H9 (cell line): ENCODE results near the gene PLD1. TPM values are rescaled to one million over a fixed set of nuclear protein-coding genes. Genes with fewer than 3 reads are reported as not detected.

Experiments used
- DNase-seq: peaks from one replicate; pipeline ENCODE4 v3.0.0-alpha.2; 2017
- H2AFZ ChIP-seq: one replicate; pipeline ENCODE4 v1.6.1; 2013; ENCODE audit warnings: mild to moderate bottlenecking, low read length, control low read depth, moderate library complexity
- H2AK5ac ChIP-seq: 2 replicates; pipeline ENCODE4 v1.6.1; 2013; ENCODE audit warnings: low read length, control low read depth, mixed read lengths; ENCODE audit not compliant: insufficient read length
- H2BK120ac ChIP-seq: one replicate; pipeline ENCODE4 v1.6.1; 2013; ENCODE audit warnings: low read depth, mild to moderate bottlenecking, low read length, control low read depth, inconsistent platforms; ENCODE audit not compliant: poor library complexity, severe bottlenecking
- H2BK12ac ChIP-seq: 2 replicates; pipeline ENCODE4 v1.6.1; 2013; ENCODE audit warnings: low read length, control low read depth, mixed read lengths, low read depth; ENCODE audit not compliant: insufficient read length
- H2BK15ac ChIP-seq: 2 replicates; pipeline ENCODE4 v1.6.1; 2013; ENCODE audit warnings: low read depth, low read length, control low read depth
- H2BK20ac ChIP-seq: one replicate; pipeline ENCODE4 v1.6.1; 2013; ENCODE audit warnings: low read depth, mild to moderate bottlenecking, low read length, control low read depth, inconsistent platforms; ENCODE audit not compliant: poor library complexity, severe bottlenecking
- H2BK5ac ChIP-seq: 2 replicates; pipeline ENCODE4 v1.6.1; 2013; ENCODE audit warnings: low read length, control low read depth, mixed read lengths; ENCODE audit not compliant: insufficient read length
- H3K14ac ChIP-seq: 2 replicates; pipeline ENCODE4 v1.6.1; 2013; ENCODE audit warnings: low read length, control low read depth; ENCODE audit not compliant: insufficient read depth
- H3K18ac ChIP-seq: 2 replicates; pipeline ENCODE4 v1.6.1; 2013; ENCODE audit warnings: low read depth, mild to moderate bottlenecking, mixed read lengths, low read length, control low read depth; ENCODE audit not compliant: insufficient read length
- H3K23ac ChIP-seq: 2 replicates; pipeline ENCODE4 v1.6.1; 2013; ENCODE audit warnings: low read length, control low read depth, mixed read lengths, low read depth; ENCODE audit not compliant: insufficient read length
- H3K23me2 ChIP-seq: 2 replicates; pipeline ENCODE4 v1.6.1; 2013; ENCODE audit warnings: low read depth, mild to moderate bottlenecking, mixed read lengths, low read length, control low read depth; ENCODE audit not compliant: insufficient read length, poor library complexity, severe bottlenecking
- H3K27ac ChIP-seq: 2 replicates; pipeline ENCODE4 v1.5.1; 2013; ENCODE audit warnings: low read length, control low read depth, mixed read lengths, low read depth; ENCODE audit not compliant: insufficient read length
- H3K27me3 ChIP-seq: 2 replicates; pipeline ENCODE4 v1.6.1; 2013; ENCODE audit warnings: low read length, control low read depth, inconsistent platforms; ENCODE audit not compliant: insufficient read depth
- H3K4ac ChIP-seq: 2 replicates; pipeline ENCODE4 v1.6.1; 2013; ENCODE audit warnings: low read depth, mild to moderate bottlenecking, control low read depth, inconsistent platforms, low read length, moderate library complexity
- H3K4me1 ChIP-seq: 2 replicates; pipeline ENCODE4 v1.6.1; 2013; ENCODE audit warnings: low read length, control low read depth, inconsistent platforms; ENCODE audit not compliant: insufficient read depth
- H3K4me2 ChIP-seq: 2 replicates; pipeline ENCODE4 v1.6.1; 2013; ENCODE audit warnings: low read length, control low read depth, mixed read lengths; ENCODE audit not compliant: insufficient read length, insufficient read depth
- H3K56ac ChIP-seq: 2 replicates; pipeline ENCODE4 v1.6.1; 2013; ENCODE audit warnings: low read depth, mild to moderate bottlenecking, mixed read lengths, low read length, control low read depth; ENCODE audit not compliant: insufficient read length
- H3K79me1 ChIP-seq: 2 replicates; pipeline ENCODE4 v1.6.1; 2013; ENCODE audit warnings: low read depth, mild to moderate bottlenecking, moderate library complexity, low read length, control low read depth, inconsistent platforms; ENCODE audit not compliant: insufficient read depth, poor library complexity, severe bottlenecking
- H3K79me2 ChIP-seq: 2 replicates; pipeline ENCODE4 v1.6.1; 2013; ENCODE audit warnings: low read length, control low read depth, inconsistent platforms; ENCODE audit not compliant: insufficient read depth
- H3K9ac ChIP-seq: 2 replicates; pipeline ENCODE4 v1.6.1; 2013; ENCODE audit warnings: low read length, control low read depth, mixed read lengths; ENCODE audit not compliant: insufficient read length; ENCODE audit errors: extremely low read depth
- H3K9me3 ChIP-seq: one replicate; pipeline ENCODE4 v1.6.1; 2013; ENCODE audit warnings: low read depth, low read length, inconsistent platforms; ENCODE audit not compliant: control insufficient read depth
- H3T11ph ChIP-seq: one replicate; pipeline ENCODE4 v1.6.1; 2013; ENCODE audit warnings: mild to moderate bottlenecking, low read length, control low read depth, inconsistent platforms
- H4K20me1 ChIP-seq: one replicate; pipeline ENCODE4 v1.6.1; 2013; ENCODE audit not compliant: control insufficient read depth, insufficient read length, insufficient read depth
- H4K5ac ChIP-seq: 2 replicates; pipeline ENCODE4 v1.6.1; 2013; ENCODE audit warnings: low read depth, mild to moderate bottlenecking, mixed read lengths, low read length, control low read depth; ENCODE audit not compliant: insufficient read length
- H4K8ac ChIP-seq: replicated peaks from 2 replicates; pipeline ENCODE4 v1.6.1; 2013; ENCODE audit warnings: low read length, control low read depth, mixed read lengths, low read depth; ENCODE audit not compliant: insufficient read length
- H4K91ac ChIP-seq: 2 replicates; pipeline ENCODE4 v1.6.1; 2013; ENCODE audit warnings: low read depth, mild to moderate bottlenecking, moderate library complexity, mixed read lengths, low read length, control low read depth; ENCODE audit not compliant: insufficient read length
- H3K27ac Mint-ChIP-seq, 3 experiments: 2 replicates in 2 of 3; 3 replicates in 1 of 3; pipeline ENCODE4 v1.8.0; 2020 to 2021; ENCODE audit warnings: mixed read lengths in 3 of 3, mild to moderate bottlenecking in 1 of 3, moderate library complexity in 1 of 3
- H3K27me3 Mint-ChIP-seq: 2 replicates; pipeline ENCODE4 v1.8.0; 2021; ENCODE audit warnings: low read depth, mild to moderate bottlenecking, moderate library complexity, mixed read lengths
- H3K36me3 Mint-ChIP-seq, 3 experiments: 2 replicates in 2 of 3; 3 replicates in 1 of 3; pipeline ENCODE4 v1.8.0; 2020 to 2021; ENCODE audit warnings: low read depth in 3 of 3, mixed read lengths in 3 of 3; ENCODE audit not compliant: insufficient read depth in 1 of 3
- H3K4me1 Mint-ChIP-seq, 2 experiments: 2 replicates each; pipeline ENCODE4 v1.8.0; 2020; ENCODE audit warnings: mixed read lengths in 2 of 2
- H3K4me3 Mint-ChIP-seq, 2 experiments: 2 replicates in 1 of 2; 3 replicates in 1 of 2; pipeline ENCODE4 v1.8.0; 2020 to 2021; ENCODE audit warnings: mild to moderate bottlenecking in 2 of 2, mixed read lengths in 2 of 2, moderate library complexity in 1 of 2
- H3K9me3 Mint-ChIP-seq, 2 experiments: 2 replicates in 1 of 2; 3 replicates in 1 of 2; pipeline ENCODE4 v1.8.0; 2020; ENCODE audit warnings: mild to moderate bottlenecking in 2 of 2, mixed read lengths in 2 of 2, moderate library complexity in 1 of 2
- CTCF ChIP-seq: fragments of 200-600 bp; sonication (generic); conservative IDR thresholded peaks from 3 replicates; pipeline ENCODE4 v1.8.0; 2021; ENCODE audit warnings: antibody characterized with exemption, mild to moderate bottlenecking
- whole genome bisulfite sequencing: extraction: QIAGEN DNeasy Blood & Tissue Kit; methylation state at CpG from one replicate; pipeline ENCODE4 v1.1.7; 2013; ENCODE audit warnings: missing lambda C conversion rate, low lambda C conversion rate, mixed read lengths; ENCODE audit not compliant: insufficient read length; ENCODE audit errors: extremely low coverage; 5-methylcytosine and 5-hydroxymethylcytosine counted together
- total RNA-seq: library from RNA; stranded (reverse); gene quantifications from 2 replicates; pipeline ENCODE4 v1.2.1, GENCODE V29; 2021

The PLD1 gene
- total RNA-seq, 1 experiment from 2014 or later: 1.8 TPM

GRCh38 chr3:171600030-171600429, 210.3 kb downstream of the PLD1 start:
- H4K20me1 ChIP-seq: no peaks in the 10 kb centered on the region
- no peaks in the 10 kb centered on the region for H3K27me3 ChIP-seq
- H2AK5ac ChIP-seq: no peak overlapping the region
- H4K5ac ChIP-seq: no peak overlapping the region
- H3K9ac ChIP-seq: no peak overlapping the region
- no peaks in the 10 kb centered on the region for H3K4me1 ChIP-seq
- H3K27ac Mint-ChIP-seq: no peak overlapping the region
- WGBS: no CpG with 5 or more reads among the region's 6 CpGs
- no peaks in the 10 kb centered on the region for H3K79me1 ChIP-seq
- H2BK5ac ChIP-seq: no peak overlapping the region
- H3K14ac ChIP-seq: no peak overlapping the region
- H3K4me2 ChIP-seq: no peak overlapping the region
- H3K4me3 Mint-ChIP-seq: no peak overlapping the region
- no peak overlapping the region for H2AFZ ChIP-seq
- no peak for TF ChIP-seq CTCF
- DNase-seq: no peak
- no peaks in the 10 kb centered on the region for H3K9me3 ChIP-seq
- H3K18ac ChIP-seq: no peak overlapping the region
- no peak overlapping the region for H2BK20ac ChIP-seq
- no peak overlapping the region for H3K4ac ChIP-seq
- no peak overlapping the region for H2BK12ac ChIP-seq
- no peak overlapping the region for H3K23ac ChIP-seq
- H3K27ac ChIP-seq: no peak overlapping the region
- no peak overlapping the region for H3K56ac ChIP-seq
- H2BK15ac ChIP-seq: no peak overlapping the region
- no peaks in the 10 kb centered on the region for H3K79me2 ChIP-seq
- no peaks in the 10 kb centered on the region for H3K27me3 Mint-ChIP-seq
- H3K4me1 Mint-ChIP-seq: no peaks in the 10 kb centered on the region
- H3K23me2 ChIP-seq: no peaks in the 10 kb centered on the region
- H3K36me3 Mint-ChIP-seq: no peaks in the 10 kb centered on the region
- H4K8ac ChIP-seq: no peak overlapping the region
- H3K9me3 Mint-ChIP-seq: no peaks in the 10 kb centered on the region
- no peak overlapping the region for H3T11ph ChIP-seq
- no peak overlapping the region for H2BK120ac ChIP-seq
- no peak overlapping the region for H4K91ac ChIP-seq
